ENCODE results near the gene ARSI. TPM values are rescaled to one million over a fixed set of nuclear protein-coding genes. Genes with fewer than 3 reads are reported as not detected.

ARSI gene
- total and polyA plus RNA-seq, 4 donors: 0.23 to 0.51 (median 0.33) TPM; not detected in 1

- DNase-seq (ENCODE audit: low spot score): no peak
- Histone ChIP-seq H3K9ac (ENCODE audit: low read depth in 1 of 2, low read length in 2 of 2) (no peak overlapping the region), H3K27ac (ENCODE audit: low read depth in 1 of 2, low read length in 2 of 2) (no peak overlapping the region), H3K4me3 (ENCODE audit: low read depth in 1 of 3, low read length in 3 of 3) (no peak overlapping the region), H3K36me3 (ENCODE audit: control insufficient read depth in 4 of 4, insufficient read depth in 3 of 4, low read depth in 1 of 4, low read length in 3 of 4) (peaks cover 0 to 1% (median 0%) of the 10 kb centered on the region in 4 donors), H3K9me3 (ENCODE audit: control insufficient read depth in 4 of 4, low read length in 3 of 4) (no peaks in the 10 kb centered on the region), H3K27me3 (ENCODE audit: control insufficient read depth in 4 of 4, insufficient read depth in 4 of 4, low read length in 3 of 4) (no peaks in the 10 kb centered on the region), H3K4me1 (ENCODE audit: control insufficient read depth in 4 of 4, insufficient read depth in 4 of 4, low read length in 3 of 4) (peaks cover 0 to 1% (median 0%) of the 10 kb centered on the region in 4 donors)
- 85% methylated on average over 11 of the region's 11 CpGs for WGBS
- TF ChIP-seq RXRA (IDR thresholded peaks at IDR 0.05): no peak
- TF ChIP-seq MAX (IDR thresholded peaks at IDR 0.05): no peak
- TF ChIP-seq, protein P1, sequence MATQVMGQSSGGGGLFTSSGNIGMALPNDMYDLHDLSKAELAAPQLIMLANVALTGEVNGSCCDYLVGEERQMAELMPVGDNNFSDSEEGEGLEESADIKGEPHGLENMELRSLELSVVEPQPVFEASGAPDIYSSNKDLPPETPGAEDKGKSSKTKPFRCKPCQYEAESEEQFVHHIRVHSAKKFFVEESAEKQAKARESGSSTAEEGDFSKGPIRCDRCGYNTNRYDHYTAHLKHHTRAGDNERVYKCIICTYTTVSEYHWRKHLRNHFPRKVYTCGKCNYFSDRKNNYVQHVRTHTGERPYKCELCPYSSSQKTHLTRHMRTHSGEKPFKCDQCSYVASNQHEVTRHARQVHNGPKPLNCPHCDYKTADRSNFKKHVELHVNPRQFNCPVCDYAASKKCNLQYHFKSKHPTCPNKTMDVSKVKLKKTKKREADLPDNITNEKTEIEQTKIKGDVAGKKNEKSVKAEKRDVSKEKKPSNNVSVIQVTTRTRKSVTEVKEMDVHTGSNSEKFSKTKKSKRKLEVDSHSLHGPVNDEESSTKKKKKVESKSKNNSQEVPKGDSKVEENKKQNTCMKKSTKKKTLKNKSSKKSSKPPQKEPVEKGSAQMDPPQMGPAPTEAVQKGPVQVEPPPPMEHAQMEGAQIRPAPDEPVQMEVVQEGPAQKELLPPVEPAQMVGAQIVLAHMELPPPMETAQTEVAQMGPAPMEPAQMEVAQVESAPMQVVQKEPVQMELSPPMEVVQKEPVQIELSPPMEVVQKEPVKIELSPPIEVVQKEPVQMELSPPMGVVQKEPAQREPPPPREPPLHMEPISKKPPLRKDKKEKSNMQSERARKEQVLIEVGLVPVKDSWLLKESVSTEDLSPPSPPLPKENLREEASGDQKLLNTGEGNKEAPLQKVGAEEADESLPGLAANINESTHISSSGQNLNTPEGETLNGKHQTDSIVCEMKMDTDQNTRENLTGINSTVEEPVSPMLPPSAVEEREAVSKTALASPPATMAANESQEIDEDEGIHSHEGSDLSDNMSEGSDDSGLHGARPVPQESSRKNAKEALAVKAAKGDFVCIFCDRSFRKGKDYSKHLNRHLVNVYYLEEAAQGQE (IDR thresholded peaks at IDR 0.05): no peak
- TF ChIP-seq RAD21 (IDR thresholded peaks at IDR 0.05): no peak
- no peak for TF ChIP-seq HNF4G (IDR thresholded peaks at IDR 0.05)
- no peak for TF ChIP-seq GABPA (IDR thresholded peaks at IDR 0.05 in 1 of 2, conservative IDR thresholded peaks at IDR 0.05 in 1 of 2)
- TF ChIP-seq, protein P2, sequence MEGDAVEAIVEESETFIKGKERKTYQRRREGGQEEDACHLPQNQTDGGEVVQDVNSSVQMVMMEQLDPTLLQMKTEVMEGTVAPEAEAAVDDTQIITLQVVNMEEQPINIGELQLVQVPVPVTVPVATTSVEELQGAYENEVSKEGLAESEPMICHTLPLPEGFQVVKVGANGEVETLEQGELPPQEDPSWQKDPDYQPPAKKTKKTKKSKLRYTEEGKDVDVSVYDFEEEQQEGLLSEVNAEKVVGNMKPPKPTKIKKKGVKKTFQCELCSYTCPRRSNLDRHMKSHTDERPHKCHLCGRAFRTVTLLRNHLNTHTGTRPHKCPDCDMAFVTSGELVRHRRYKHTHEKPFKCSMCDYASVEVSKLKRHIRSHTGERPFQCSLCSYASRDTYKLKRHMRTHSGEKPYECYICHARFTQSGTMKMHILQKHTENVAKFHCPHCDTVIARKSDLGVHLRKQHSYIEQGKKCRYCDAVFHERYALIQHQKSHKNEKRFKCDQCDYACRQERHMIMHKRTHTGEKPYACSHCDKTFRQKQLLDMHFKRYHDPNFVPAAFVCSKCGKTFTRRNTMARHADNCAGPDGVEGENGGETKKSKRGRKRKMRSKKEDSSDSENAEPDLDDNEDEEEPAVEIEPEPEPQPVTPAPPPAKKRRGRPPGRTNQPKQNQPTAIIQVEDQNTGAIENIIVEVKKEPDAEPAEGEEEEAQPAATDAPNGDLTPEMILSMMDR (IDR thresholded peaks at IDR 0.05; ENCODE audit: low read depth, low read length, missing input control): no peak
- TF ChIP-seq SP1 (IDR thresholded peaks at IDR 0.05): no peak
- no peak for TF ChIP-seq JUND (IDR thresholded peaks at IDR 0.05)
- TF ChIP-seq HNF4A (conservative IDR thresholded peaks at IDR 0.05): no peak
- no peak for TF ChIP-seq EGR1 (IDR thresholded peaks at IDR 0.05; ENCODE audit: low read depth in 2 of 2)
- no peak for TF ChIP-seq FOXA2 (IDR thresholded peaks at IDR 0.05)
- no peak for TF ChIP-seq NR2F2 (IDR thresholded peaks at IDR 0.05)
- TF ChIP-seq TAF1 (conservative IDR thresholded peaks at IDR 0.05): no peak
- no peak for TF ChIP-seq YY1 (IDR thresholded peaks at IDR 0.05)
- no peak for TF ChIP-seq ZBTB33 (IDR thresholded peaks at IDR 0.05)
- TF ChIP-seq, protein P3, sequence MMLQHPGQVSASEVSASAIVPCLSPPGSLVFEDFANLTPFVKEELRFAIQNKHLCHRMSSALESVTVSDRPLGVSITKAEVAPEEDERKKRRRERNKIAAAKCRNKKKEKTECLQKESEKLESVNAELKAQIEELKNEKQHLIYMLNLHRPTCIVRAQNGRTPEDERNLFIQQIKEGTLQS (IDR thresholded peaks at IDR 0.05): no peak
- no peak for TF ChIP-seq FOXA1 (IDR thresholded peaks at IDR 0.05)
These were observed 5.1 kb upstream of the ARSI start for GRCh38 chr5:150307617-150308426.

Data from liver (tissue), 9 donors.